GM12878 (cell line): Measurements from ENCODE around the gene SLC24A3. TPM values are rescaled to one million over a fixed set of nuclear protein-coding genes. Genes with fewer than 3 reads are reported as not detected.

Experiments
- ATAC-seq: fragments of 200-7000 bp; cut with Tn5 transposase; 3 replicates; pipeline ENCODE4 v1.9.1; 2020; ENCODE audit warnings: mild to moderate bottlenecking, moderate library complexity
- BruUV-seq: library from RNA; stranded (reverse); fragments of 400-500 nt; replicated peaks from 2 replicates; lab custom pipeline; 2021; lab: Mats Ljungman, UMichigan
- CTCF ChIA-PET: fragments of 300-600 bp; sonication (Branson Sonifier 250); formaldehyde crosslinking; extraction: SDS; loops from one replicate; lab custom pipeline; 2021; ENCODE audit warnings: inconsistent platforms; lab: Yijun Ruan, JAX
- POLR2A ChIA-PET: fragments of 350-600 bp; formaldehyde crosslinking; extraction: SDS; loops from one replicate; lab custom pipeline; 2021; ENCODE audit warnings: inconsistent platforms; lab: Charles Lee
- RAD21 ChIA-PET: fragments of 300-600 bp; sonication (Branson Sonifier 250); formaldehyde crosslinking; loops from one replicate; lab custom pipeline; 2023; ENCODE audit warnings: antibody characterized with exemption; ENCODE audit not compliant: unreplicated experiment; lab: Charles Lee
- SMC1A ChIA-PET: fragments of 300-600 bp; sonication (Branson Sonifier 250); formaldehyde crosslinking; loops from one replicate; lab custom pipeline; 2023; ENCODE audit not compliant: unreplicated experiment, uncharacterized antibody; lab: Charles Lee
- DNase-seq: peaks from one replicate; pipeline ENCODE4 v3.0.0-alpha.2; 2011; ENCODE audit warnings: low read depth, low spot score
- FAIRE-seq: peaks from 3 replicates; lab custom pipeline; 2011; peaks lifted over from hg19 to GRCh38; lab: Jason Lieb, UNC
- H2AFZ ChIP-seq: 2 replicates; pipeline ENCODE4 v1.6.0; 2011; ENCODE audit warnings: low read depth, low read length, control low read depth; ENCODE audit not compliant: control insufficient read depth
- H3K27ac ChIP-seq: 2 replicates; pipeline ENCODE4 v1.5.1; 2011; ENCODE audit warnings: control low read depth; ENCODE audit not compliant: control insufficient read depth, insufficient read depth
- H3K27me3 ChIP-seq, 2 experiments: replicated peaks in 1 of 2; 2 replicates each; pipeline versions ENCODE4 v1.6.0 to v1.6.1; 2011; ENCODE audit warnings: low read length in 1 of 2; ENCODE audit not compliant: control insufficient read depth in 2 of 2, insufficient read depth in 2 of 2
- H3K36me3 ChIP-seq, 2 experiments: 2 replicates each; pipeline ENCODE4 v1.5.1; 2011; ENCODE audit warnings: low read length in 1 of 2; ENCODE audit not compliant: control insufficient read depth in 2 of 2, insufficient read depth in 2 of 2
- H3K4me1 ChIP-seq: 2 replicates; pipeline ENCODE4 v1.6.1; 2011; ENCODE audit warnings: mild to moderate bottlenecking, low read length, moderate library complexity, mixed read lengths; ENCODE audit not compliant: control insufficient read depth, insufficient read depth
- H3K4me2 ChIP-seq: 2 replicates; pipeline ENCODE4 v1.6.0; 2011; ENCODE audit warnings: control low read depth; ENCODE audit not compliant: control insufficient read depth, insufficient read depth
- H3K4me3 ChIP-seq: fragments of 200-600 bp; sonication (generic); 2 replicates; pipeline ENCODE4 v1.5.1; 2016
- H3K79me2 ChIP-seq: 2 replicates; pipeline ENCODE4 v1.6.0; 2011; ENCODE audit warnings: low read length; ENCODE audit not compliant: control insufficient read depth, insufficient read depth
- H3K9ac ChIP-seq: 2 replicates; pipeline ENCODE4 v1.8.0; 2011; ENCODE audit warnings: low read length, control low read depth, mixed read lengths; ENCODE audit not compliant: control insufficient read depth, insufficient read depth
- H3K9me3 ChIP-seq: replicated peaks from 3 replicates; pipeline ENCODE4 v1.5.1; 2011; ENCODE audit warnings: mild to moderate bottlenecking, low read length; ENCODE audit not compliant: control insufficient read depth, insufficient read depth
- H4K20me1 ChIP-seq: 2 replicates; pipeline ENCODE4 v1.6.0; 2011; ENCODE audit not compliant: control insufficient read depth, insufficient read depth
- BCL3 ChIP-seq: IDR thresholded peaks from 2 replicates; pipeline ENCODE4 v1.6.1; 2011; ENCODE audit warnings: borderline replicate concordance, low read depth, mild to moderate bottlenecking, moderate library complexity, low read length; ENCODE audit not compliant: insufficient read depth, poor library complexity, severe bottlenecking
- CBX3 ChIP-seq: fragments of 200-600 bp; sonication (generic); IDR thresholded peaks from 2 replicates; pipeline ENCODE4 v1.6.1; 2016; ENCODE audit warnings: low read depth, borderline replicate concordance
- CTCF ChIP-seq, 3 experiments: IDR thresholded peaks in 2 of 3; conservative IDR thresholded peaks in 1 of 3; 2 replicates each; pipeline ENCODE4 v1.5.1; 2011; ENCODE audit warnings: low read depth in 3 of 3, low read length in 3 of 3, mild to moderate bottlenecking in 3 of 3, control low read depth in 2 of 3, moderate library complexity in 2 of 3, inconsistent platforms in 1 of 3, mixed read lengths in 1 of 3; ENCODE audit not compliant: control insufficient read depth in 2 of 3, insufficient read depth in 1 of 3; ENCODE audit errors: extremely low read depth in 1 of 3
- JUND ChIP-seq: IDR thresholded peaks from 2 replicates; pipeline ENCODE4 v1.6.1; 2012; ENCODE audit warnings: low read depth, mild to moderate bottlenecking, low read length, improper control_type of control experiment, moderate library complexity
- LARP7 ChIP-seq: fragments of 450-650 bp; IDR thresholded peaks from 2 replicates; pipeline ENCODE4 v1.6.1; 2017; ENCODE audit warnings: mild to moderate bottlenecking
- MTA3 ChIP-seq: IDR thresholded peaks from 2 replicates; pipeline ENCODE4 v1.6.1; 2012; ENCODE audit warnings: low read length, inconsistent platforms, borderline replicate concordance
- PML ChIP-seq: IDR thresholded peaks from 2 replicates; pipeline ENCODE4 v1.6.1; 2012; ENCODE audit warnings: low read length, inconsistent platforms
- POLR2A ChIP-seq: IDR thresholded peaks from 2 replicates; pipeline ENCODE4 v1.6.1; 2011; ENCODE audit warnings: low read depth, mild to moderate bottlenecking, low read length
- RAD21 ChIP-seq: IDR thresholded peaks from 2 replicates; pipeline ENCODE4 v1.6.1; 2011; ENCODE audit warnings: mild to moderate bottlenecking, low read depth, low read length, moderate library complexity; ENCODE audit not compliant: insufficient read depth
- RAD51 ChIP-seq: fragments of 450-650 bp; IDR thresholded peaks from 2 replicates; pipeline ENCODE4 v1.6.1; 2016; ENCODE audit warnings: moderate library complexity, mild to moderate bottlenecking, inconsistent platforms
- SIN3A ChIP-seq: IDR thresholded peaks from 2 replicates; pipeline ENCODE4 v1.6.1; 2012; ENCODE audit warnings: low read depth, low read length, improper control_type of control experiment
- WGBS: methylation state at CpG from one replicate; pipeline ENCODE4 v1.1.6; 2016; ENCODE audit warnings: low lambda C conversion rate; ENCODE audit not compliant: insufficient replicate concordance, insufficient coverage; ENCODE audit errors: missing lambda C conversion rate; 5-methylcytosine and 5-hydroxymethylcytosine counted together
- in situ Hi-C: fragments of 300-500 bp; cut with MboI; formaldehyde crosslinking; loops from 9 replicates; pipeline ENCODE4 v1.14.3; 2018; ENCODE audit warnings: mixed read lengths
- intact Hi-C: fragments of 100-400 bp; cut with micrococcal nuclease; formaldehyde crosslinking; loops from one replicate; pipeline ENCODE4 v1.14.2; 2022; ENCODE audit not compliant: unreplicated experiment
- polyA plus RNA-seq, 11 experiments: library from polyadenylated mRNA; depleted of rRNA in 4 of 11; unstranded in 6 of 11; stranded (reverse) in 5 of 11; fragments of >200 nt; fragmentation: Nextera tagmentation in 4 of 11; fragmentation: Illumina TruSeq in 1 of 11; extraction: Ambion mirVana in 4 of 11; extraction: Trizol in 1 of 11; gene quantifications; 1 replicate in 1 of 11; 2 replicates in 10 of 11; pipeline versions ENCODE4 v1.2.1 to v1.2.3, GENCODE V29; 2011 to 2016; ENCODE audit warnings: inconsistent platforms in 2 of 11, missing spikeins in 2 of 11, low read depth in 1 of 11
- total RNA-seq, 4 experiments: library from RNA; depleted of rRNA in 3 of 4; stranded (reverse); fragments of >200 nt in 3 of 4; fragmentation: Illumina TruSeq in 1 of 4; extraction: Trizol in 1 of 4; gene quantifications; 2 replicates each; pipeline versions ENCODE4 v1.2.1 to v1.2.3, GENCODE V29; 2013 to 2021
- TF ChIP-seq, protein P1 (sequence below): fragments of 450-650 bp; IDR thresholded peaks from 2 replicates; pipeline ENCODE4 v1.6.1; 2017; ENCODE audit warnings: mild to moderate bottlenecking
- TF ChIP-seq, protein P2 (sequence below): IDR thresholded peaks from 2 replicates; pipeline ENCODE4 v1.6.1; 2012; ENCODE audit warnings: low read depth, low read length, improper control_type of control experiment
- TF ChIP-seq, protein P3 (sequence below): fragments of 450-650 bp; formaldehyde crosslinking; IDR thresholded peaks from 2 replicates; pipeline ENCODE4 v1.4.0; 2022; ENCODE audit warnings: mild to moderate bottlenecking, moderate library complexity

Gene SLC24A3
- total and polyA plus RNA-seq, 10 of the 15 experiments (the other 5 are each of a cell fraction or from before 2014, with no cell fraction given) = 0.04 TPM; not detected in 9

- TF ChIP-seq JUND = no peak
- TF ChIP-seq LARP7 = no peak
- TF ChIP-seq, all 136 proteins: peak for 0
These were observed 531.2 kb downstream of the SLC24A3 start (continued) for GRCh38 chr20:19743640-19743995.

- Histone ChIP-seq H3K9ac (no peak overlapping the region), H3K36me3 (no peaks in the 10 kb centered on the region), H3K79me2 (no peaks in the 10 kb centered on the region), H3K4me2 (no peak overlapping the region), H3K4me3 (no peak overlapping the region), H3K9me3 (no peaks in the 10 kb centered on the region; the same call in 2 of the 3 replicates), H3K27me3 (no peaks in the 10 kb centered on the region; a peak in 1 of 4 replicates), H2AFZ (no peak overlapping the region), H3K4me1 (no peaks in the 10 kb centered on the region), H4K20me1 (no peaks in the 10 kb centered on the region), H3K27ac (no peak overlapping the region)
- ChIA-PET RAD21 (no interaction called here), POLR2A (no interaction called here), SMC1A (interaction anchor here (1.3 kb wide), 1 partner anchor 38 kb away, joined by 6 read pairs; no protein-coding TSS in a partner anchor), CTCF (no interaction called here)
- no peak for ATAC-seq
- BruUV-seq = no TSS peak
- intact Hi-C loops = no loop called here
- no peak for DNase-seq
- FAIRE-seq = no peak
- in situ Hi-C loops = no loop called here
- 46% methylated on average over 3 of the region's 3 CpGs for WGBS
- no peak for TF ChIP-seq RAD21
- TF ChIP-seq CTCF (IDR thresholded peaks at IDR 0.05 in 2 of 3, conservative IDR thresholded peaks at IDR 0.05 in 1 of 3; ENCODE audit: control insufficient read depth in 2 of 3, extremely low read depth in 1 of 3, insufficient read depth in 1 of 3, low read depth in 3 of 3, low read length in 3 of 3) = no peak
- no peak for TF ChIP-seq RAD51
- TF ChIP-seq POLR2A = no peak
- TF ChIP-seq, protein P1, sequence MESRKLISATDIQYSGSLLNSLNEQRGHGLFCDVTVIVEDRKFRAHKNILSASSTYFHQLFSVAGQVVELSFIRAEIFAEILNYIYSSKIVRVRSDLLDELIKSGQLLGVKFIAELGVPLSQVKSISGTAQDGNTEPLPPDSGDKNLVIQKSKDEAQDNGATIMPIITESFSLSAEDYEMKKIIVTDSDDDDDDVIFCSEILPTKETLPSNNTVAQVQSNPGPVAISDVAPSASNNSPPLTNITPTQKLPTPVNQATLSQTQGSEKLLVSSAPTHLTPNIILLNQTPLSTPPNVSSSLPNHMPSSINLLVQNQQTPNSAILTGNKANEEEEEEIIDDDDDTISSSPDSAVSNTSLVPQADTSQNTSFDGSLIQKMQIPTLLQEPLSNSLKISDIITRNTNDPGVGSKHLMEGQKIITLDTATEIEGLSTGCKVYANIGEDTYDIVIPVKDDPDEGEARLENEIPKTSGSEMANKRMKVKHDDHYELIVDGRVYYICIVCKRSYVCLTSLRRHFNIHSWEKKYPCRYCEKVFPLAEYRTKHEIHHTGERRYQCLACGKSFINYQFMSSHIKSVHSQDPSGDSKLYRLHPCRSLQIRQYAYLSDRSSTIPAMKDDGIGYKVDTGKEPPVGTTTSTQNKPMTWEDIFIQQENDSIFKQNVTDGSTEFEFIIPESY = no peak
- TF ChIP-seq SIN3A = no peak
- no peak for TF ChIP-seq BCL3
- TF ChIP-seq, protein P2, sequence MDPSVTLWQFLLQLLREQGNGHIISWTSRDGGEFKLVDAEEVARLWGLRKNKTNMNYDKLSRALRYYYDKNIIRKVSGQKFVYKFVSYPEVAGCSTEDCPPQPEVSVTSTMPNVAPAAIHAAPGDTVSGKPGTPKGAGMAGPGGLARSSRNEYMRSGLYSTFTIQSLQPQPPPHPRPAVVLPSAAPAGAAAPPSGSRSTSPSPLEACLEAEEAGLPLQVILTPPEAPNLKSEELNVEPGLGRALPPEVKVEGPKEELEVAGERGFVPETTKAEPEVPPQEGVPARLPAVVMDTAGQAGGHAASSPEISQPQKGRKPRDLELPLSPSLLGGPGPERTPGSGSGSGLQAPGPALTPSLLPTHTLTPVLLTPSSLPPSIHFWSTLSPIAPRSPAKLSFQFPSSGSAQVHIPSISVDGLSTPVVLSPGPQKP = no peak
- no peak for TF ChIP-seq CBX3
- TF ChIP-seq MTA3 = no peak
- TF ChIP-seq PML = no peak
- TF ChIP-seq, protein P3, sequence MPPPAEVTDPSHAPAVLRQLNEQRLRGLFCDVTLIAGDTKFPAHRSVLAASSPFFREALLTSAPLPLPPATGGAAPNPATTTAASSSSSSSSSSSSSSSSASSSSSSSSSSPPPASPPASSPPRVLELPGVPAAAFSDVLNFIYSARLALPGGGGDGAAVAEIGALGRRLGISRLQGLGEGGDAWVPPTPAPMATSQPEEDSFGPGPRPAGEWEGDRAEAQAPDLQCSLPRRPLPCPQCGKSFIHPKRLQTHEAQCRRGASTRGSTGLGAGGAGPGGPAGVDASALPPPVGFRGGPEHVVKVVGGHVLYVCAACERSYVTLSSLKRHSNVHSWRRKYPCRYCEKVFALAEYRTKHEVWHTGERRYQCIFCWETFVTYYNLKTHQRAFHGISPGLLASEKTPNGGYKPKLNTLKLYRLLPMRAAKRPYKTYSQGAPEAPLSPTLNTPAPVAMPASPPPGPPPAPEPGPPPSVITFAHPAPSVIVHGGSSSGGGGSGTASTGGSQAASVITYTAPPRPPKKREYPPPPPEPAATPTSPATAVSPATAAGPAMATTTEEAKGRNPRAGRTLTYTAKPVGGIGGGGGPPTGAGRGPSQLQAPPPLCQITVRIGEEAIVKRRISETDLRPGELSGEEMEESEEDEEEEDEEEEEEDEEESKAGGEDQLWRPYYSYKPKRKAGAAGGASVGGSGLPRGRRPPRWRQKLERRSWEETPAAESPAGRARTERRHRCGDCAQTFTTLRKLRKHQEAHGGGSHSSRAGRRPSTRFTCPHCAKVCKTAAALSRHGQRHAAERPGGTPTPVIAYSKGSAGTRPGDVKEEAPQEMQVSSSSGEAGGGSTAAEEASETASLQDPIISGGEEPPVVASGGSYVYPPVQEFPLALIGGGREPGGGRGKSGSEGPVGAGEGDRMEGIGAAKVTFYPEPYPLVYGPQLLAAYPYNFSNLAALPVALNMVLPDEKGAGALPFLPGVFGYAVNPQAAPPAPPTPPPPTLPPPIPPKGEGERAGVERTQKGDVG (CRISPR knock-in tag) = no peak
These were observed 532.7 kb downstream of the SLC24A3 start for GRCh38 chr20:19745106-19745505.
